Cerebellar nuclear complex (tissue), 1 donor: Measurements from ENCODE around the gene TRHDE.
"Not testable (repeated sequence)": the region's sequence is repeated elsewhere in the genome, so short reads cannot be mapped to it uniquely, and the experiment has no call there.

Source experiments
- DNase-seq, 2 experiments: peaks; one replicate each; lab custom pipeline; 2025; lab: John Stamatoyannopoulos, UW

Gene TRHDE

GRCh38 chr12:72631926-72632685 is 359.9 kb downstream of the TRHDE start:
- no peak for DNase-seq

GRCh38 chr12:72642706-72643105 is 370.5 kb downstream of the TRHDE start:
- DNase-seq: no peak

- no peak for DNase-seq
These were observed 375.0 kb downstream of the TRHDE start for GRCh38 chr12:72647139-72647538.

- no peak for DNase-seq
These were observed 386.4 kb downstream of the TRHDE start for GRCh38 chr12:72658615-72659014.

- DNase-seq: not testable (repeated sequence)
These were observed 388.0 kb downstream of the TRHDE start for GRCh38 chr12:72660174-72660573.

- DNase-seq: no peak
These were observed 401.7 kb downstream of the TRHDE start for GRCh38 chr12:72673853-72674252.

GRCh38 chr12:72676556-72676955 is 404.4 kb downstream of the TRHDE start:
- no peak for DNase-seq

GRCh38 chr12:72677139-72677538 is 405.0 kb downstream of the TRHDE start:
- DNase-seq: no peak

GRCh38 chr12:72677846-72678245 is 405.7 kb downstream of the TRHDE start:
- DNase-seq: no peak

GRCh38 chr12:72679147-72679757 is 407.1 kb downstream of the TRHDE start:
- DNase-seq: no peak

- no peak for DNase-seq
These were observed 408.9 kb downstream of the TRHDE start for GRCh38 chr12:72681028-72681427.

GRCh38 chr12:72684491-72684890 is 412.3 kb downstream of the TRHDE start:
- DNase-seq: no peak

GRCh38 chr12:72692338-72692737 is 420.2 kb downstream of the TRHDE start:
- DNase-seq: no peak

GRCh38 chr12:72694193-72694592 is 422.0 kb downstream of the TRHDE start:
- no peak for DNase-seq

- DNase-seq: no peak
These were observed 427.2 kb downstream of the TRHDE start for GRCh38 chr12:72699362-72699761.

- not testable (repeated sequence) for DNase-seq
These were observed 439.9 kb downstream of the TRHDE start for GRCh38 chr12:72712025-72712424.

GRCh38 chr12:72716221-72716620 is 444.1 kb downstream of the TRHDE start:
- no peak for DNase-seq

- no peak for DNase-seq
These were observed 444.9 kb downstream of the TRHDE start for GRCh38 chr12:72717036-72717435.
